Skeletal muscle satellite cell (primary cell): Measurements from ENCODE around the gene CLIP1.
"Not testable (repeated sequence)": the region's sequence is repeated elsewhere in the genome, so short reads cannot be mapped to it uniquely, and the experiment has no call there.

Experiments used
- H3K27me3 ChIP-seq: 2 replicates; pipeline ENCODE4 v1.7.0; 2013; ENCODE audit warnings: low read length; ENCODE audit not compliant: control insufficient read depth, insufficient read depth
- H3K36me3 ChIP-seq: 2 replicates; pipeline ENCODE4 v1.7.0; 2013; ENCODE audit warnings: mild to moderate bottlenecking, control low read depth, low read length; ENCODE audit not compliant: insufficient read depth
- H3K4me1 ChIP-seq: 2 replicates; pipeline ENCODE4 v1.7.0; 2013; ENCODE audit warnings: low read length; ENCODE audit not compliant: control insufficient read depth, insufficient read depth
- H3K4me2 ChIP-seq: 2 replicates; pipeline ENCODE4 v1.7.0; 2013; ENCODE audit warnings: mild to moderate bottlenecking, low read length
- H3K4me3 ChIP-seq: 2 replicates; pipeline ENCODE4 v1.7.0; 2013; ENCODE audit warnings: low read length
- H3K9ac ChIP-seq: 2 replicates; pipeline ENCODE4 v1.7.0; 2013; ENCODE audit warnings: mild to moderate bottlenecking, low read depth, low read length, moderate library complexity
- H3K9me3 ChIP-seq: replicated peaks from 2 replicates; pipeline ENCODE4 v1.7.0; 2013; ENCODE audit warnings: mild to moderate bottlenecking, control low read depth, low read length

Gene CLIP1

DNA sequence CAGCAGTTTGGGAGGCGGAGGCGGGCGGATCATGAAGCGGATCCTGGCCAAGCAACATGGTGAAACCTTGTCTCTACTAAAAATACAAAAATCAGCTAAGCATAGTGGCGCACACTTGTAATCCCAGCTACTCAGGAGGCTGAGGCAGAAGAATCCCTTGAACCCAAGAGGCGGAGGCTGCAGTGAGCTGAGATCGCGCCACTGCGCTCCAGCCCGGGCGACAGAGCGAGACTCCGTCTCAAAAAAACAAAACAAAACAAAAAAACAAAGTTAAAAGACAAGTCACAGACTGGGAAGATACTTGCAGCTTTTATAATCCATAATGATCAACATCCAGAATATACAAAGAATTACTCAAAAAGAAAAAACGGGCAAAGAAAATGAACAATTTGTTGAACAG is 161.7 kb downstream of the CLIP1 start:
- not testable (repeated sequence) for H3K4me3 ChIP-seq, H3K9me3 ChIP-seq, H3K4me2 ChIP-seq, H3K27me3 ChIP-seq, H3K9ac ChIP-seq, H3K4me1 ChIP-seq
- peaks cover 29% of the 10 kb centered on the region for H3K36me3 ChIP-seq

- H3K4me1 ChIP-seq, H3K27me3 ChIP-seq, H3K4me3 ChIP-seq, H3K4me2 ChIP-seq, H3K9ac ChIP-seq, H3K9me3 ChIP-seq: not testable (repeated sequence)
- H3K36me3 ChIP-seq = peaks cover 29% of the 10 kb centered on the region
These were observed 163.5 kb downstream of the CLIP1 start for GRCh38 chr12:122258939-122259338.

DNA sequence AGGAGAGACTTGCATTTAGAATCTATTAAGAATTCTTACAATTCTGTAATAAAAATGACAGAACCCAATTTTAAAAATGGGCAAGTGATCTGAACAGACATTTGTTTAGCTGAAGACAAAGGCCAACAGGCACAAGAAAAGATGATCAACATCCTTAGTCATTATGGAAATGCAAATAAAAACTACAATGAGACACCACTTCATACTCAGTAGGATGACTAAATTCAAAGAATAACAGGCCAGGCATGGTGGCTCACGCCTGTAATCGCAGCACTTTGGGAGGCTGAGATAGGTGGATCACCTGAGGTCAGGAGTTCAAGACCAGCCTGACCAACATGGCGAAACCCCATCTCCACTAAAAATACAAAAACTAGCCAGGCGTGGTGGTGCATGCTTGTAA is 164.0 kb downstream of the CLIP1 start:
- H3K9me3 ChIP-seq, H3K27me3 ChIP-seq, H3K4me1 ChIP-seq, H3K4me2 ChIP-seq, H3K4me3 ChIP-seq, H3K9ac ChIP-seq: not testable (repeated sequence)
- peaks cover 29% of the 10 kb centered on the region for H3K36me3 ChIP-seq

DNA sequence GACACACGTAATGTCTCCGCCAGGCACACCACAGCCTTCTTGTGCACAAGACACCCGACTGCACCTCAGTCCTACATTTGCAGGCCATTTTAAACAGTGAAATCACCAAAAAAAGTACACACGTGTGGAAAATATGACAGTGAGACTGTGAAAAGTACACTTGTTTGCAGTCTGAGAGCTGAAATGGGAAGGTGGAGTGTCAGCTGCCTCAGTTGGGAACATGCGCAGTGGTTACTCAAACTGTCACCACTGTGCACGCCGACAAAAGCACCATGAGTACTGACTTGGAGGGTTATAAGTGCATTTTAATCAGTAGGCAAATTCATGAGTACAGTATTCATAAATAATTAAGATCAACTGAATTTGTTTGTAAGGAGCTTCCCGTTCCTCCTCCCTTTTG is 171.9 kb downstream of the CLIP1 start:
- Histone ChIP-seq H3K4me3 (no peak overlapping the region), H3K4me2 (no peak overlapping the region), H3K36me3 (peaks cover 19% of the 10 kb centered on the region)

GRCh38 chr12:122250047-122250446 is 172.4 kb downstream of the CLIP1 start:
- H3K9me3 ChIP-seq = no peaks in the 10 kb centered on the region
- no peaks in the 10 kb centered on the region for H3K27me3 ChIP-seq
- no peak overlapping the region for H3K9ac ChIP-seq
- no peaks in the 10 kb centered on the region for H3K4me1 ChIP-seq
- H3K4me2 ChIP-seq = no peak overlapping the region
- H3K36me3 ChIP-seq = peaks cover 19% of the 10 kb centered on the region
- H3K4me3 ChIP-seq = no peak overlapping the region

More for the DNA sequence above, 171.9 kb downstream of the CLIP1 start:
- no peaks in the 10 kb centered on the region for H3K27me3 ChIP-seq
- H3K9ac ChIP-seq = no peak overlapping the region
- no peaks in the 10 kb centered on the region for H3K4me1 ChIP-seq
- H3K9me3 ChIP-seq = no peaks in the 10 kb centered on the region

DNA sequence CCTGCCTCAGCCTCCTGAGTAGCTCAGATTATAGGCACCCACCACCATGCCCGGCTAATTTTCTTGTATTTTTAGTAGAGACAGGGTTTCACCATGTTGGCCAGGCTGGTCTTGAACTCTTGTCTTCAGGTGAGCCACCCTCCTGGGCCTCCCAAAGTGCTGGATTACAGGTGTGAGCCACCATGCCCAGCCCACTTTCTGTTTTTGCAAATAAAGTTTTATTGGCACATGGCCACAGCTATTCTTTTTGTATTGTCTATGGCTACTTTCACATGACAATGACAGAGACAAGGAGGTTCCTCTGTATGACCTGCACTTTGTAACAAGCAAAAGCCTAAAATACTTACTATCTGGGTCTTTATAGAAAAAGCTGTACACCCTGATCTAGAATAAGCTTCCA is 176.9 kb downstream of the CLIP1 start:
- H3K27me3 ChIP-seq = no peaks in the 10 kb centered on the region
- H3K36me3 ChIP-seq = peaks cover 21% of the 10 kb centered on the region
- no peak overlapping the region for H3K4me3 ChIP-seq
- no peak overlapping the region for H3K9ac ChIP-seq
- H3K4me1 ChIP-seq = no peaks in the 10 kb centered on the region
- H3K9me3 ChIP-seq = no peaks in the 10 kb centered on the region
- no peak overlapping the region for H3K4me2 ChIP-seq

DNA sequence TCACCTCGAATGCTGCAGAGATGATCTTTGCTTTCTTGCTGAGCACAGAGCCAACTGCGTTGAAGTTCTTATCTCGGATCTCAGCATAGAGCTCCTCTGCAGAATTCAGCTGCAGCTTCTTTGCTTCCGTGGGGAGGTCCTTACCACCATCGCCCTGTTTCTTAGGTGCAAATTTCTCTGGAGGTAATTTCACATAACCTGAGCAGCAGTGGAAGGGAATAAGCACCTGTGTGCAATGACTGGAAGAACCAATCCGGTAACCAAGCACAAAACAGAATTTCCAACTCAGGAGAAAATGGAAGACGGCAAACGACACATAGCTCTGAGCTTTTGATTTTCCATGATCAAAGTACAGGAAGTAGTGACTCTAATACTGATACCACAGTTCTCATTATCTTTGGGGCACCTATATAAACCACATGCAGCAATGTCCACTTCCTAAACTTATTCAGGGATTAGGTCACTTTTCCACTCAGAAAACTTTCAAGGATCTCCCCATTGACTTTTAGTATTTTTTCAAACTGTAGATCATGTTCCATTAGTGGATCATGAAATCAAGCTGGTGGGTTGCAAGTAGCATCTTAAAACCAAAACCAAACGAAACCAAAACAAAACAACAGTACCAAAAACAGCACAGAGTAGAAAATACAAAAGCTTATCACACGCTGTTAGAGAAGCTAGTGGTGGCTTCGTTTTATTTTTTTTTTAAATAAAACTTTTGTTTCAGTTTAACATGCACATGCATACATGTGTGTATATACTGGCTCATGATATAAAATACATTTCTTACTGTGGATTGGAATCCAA is 177.7 kb downstream of the CLIP1 start:
- H3K9me3 ChIP-seq = no peaks in the 10 kb centered on the region
- H3K36me3 ChIP-seq = peaks cover 18% of the 10 kb centered on the region
- no peaks in the 10 kb centered on the region for H3K4me1 ChIP-seq
- H3K4me3 ChIP-seq = no peak overlapping the region
- no peak overlapping the region for H3K9ac ChIP-seq
- H3K4me2 ChIP-seq = no peak overlapping the region
- H3K27me3 ChIP-seq = no peaks in the 10 kb centered on the region

DNA sequence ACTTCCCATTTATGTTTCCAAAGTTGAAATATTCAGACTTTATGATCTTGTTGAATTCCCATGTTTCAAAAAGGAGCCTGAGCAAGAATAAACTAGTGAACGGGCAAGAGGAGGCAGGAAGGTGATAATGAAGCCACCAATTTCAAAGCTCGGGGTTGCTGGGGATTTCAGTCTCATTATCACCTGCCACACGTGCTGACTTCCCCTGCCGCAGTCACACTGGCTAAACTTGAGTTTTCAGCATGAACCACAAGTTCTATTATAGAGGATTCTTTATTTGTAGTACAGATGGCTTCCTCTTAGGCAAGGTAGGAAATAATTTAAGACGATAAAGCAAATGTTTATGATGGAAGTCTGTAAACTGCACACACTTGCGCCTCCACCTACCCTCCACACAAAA is 178.5 kb downstream of the CLIP1 start:
- Histone ChIP-seq H3K9me3 (no peaks in the 10 kb centered on the region), H3K4me1 (no peaks in the 10 kb centered on the region), H3K27me3 (no peaks in the 10 kb centered on the region), H3K4me2 (no peak overlapping the region), H3K9ac (no peak overlapping the region), H3K36me3 (peaks cover 11% of the 10 kb centered on the region), H3K4me3 (no peak overlapping the region)

GRCh38 chr12:122238861-122239260 is 183.6 kb downstream of the CLIP1 start:
- no peaks in the 10 kb centered on the region for H3K27me3 ChIP-seq
- no peaks in the 10 kb centered on the region for H3K9me3 ChIP-seq
- peaks cover 22% of the 10 kb centered on the region for H3K36me3 ChIP-seq

GRCh38 chr12:122235741-122236140 is 186.7 kb downstream of the CLIP1 start:
- no peak overlapping the region for H3K4me3 ChIP-seq
- H3K36me3 ChIP-seq = peaks cover 29% of the 10 kb centered on the region
- H3K4me2 ChIP-seq = no peak overlapping the region
- no peaks in the 10 kb centered on the region for H3K9me3 ChIP-seq
- no peak overlapping the region for H3K9ac ChIP-seq
- H3K27me3 ChIP-seq = no peaks in the 10 kb centered on the region
- no peaks in the 10 kb centered on the region for H3K4me1 ChIP-seq

More at GRCh38 chr12:122238861-122239260, 183.6 kb downstream of the CLIP1 start:
- H3K4me2 ChIP-seq = no peak overlapping the region
- no peaks in the 10 kb centered on the region for H3K4me1 ChIP-seq
- no peak overlapping the region for H3K9ac ChIP-seq
- H3K4me3 ChIP-seq = no peak overlapping the region

DNA sequence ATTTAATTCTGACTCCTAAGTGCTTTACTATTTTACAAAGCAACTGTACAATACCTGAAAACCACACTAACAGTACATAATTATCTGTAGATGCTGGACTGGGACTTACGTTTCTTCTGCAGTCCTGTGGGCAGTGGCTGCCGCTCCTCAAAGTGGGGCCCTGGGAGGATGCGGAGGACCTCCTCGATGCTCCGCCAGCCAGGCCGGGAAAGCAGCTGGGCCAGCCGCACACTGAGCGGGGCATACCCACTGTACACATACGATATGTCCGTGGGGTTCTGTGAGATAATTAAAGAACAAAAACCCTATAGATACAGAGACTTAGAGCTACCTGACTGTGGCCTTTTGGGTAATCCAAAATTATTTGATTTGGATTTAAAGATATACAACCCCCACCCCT is 189.8 kb downstream of the CLIP1 start:
- Histone ChIP-seq H3K4me3 (no peak overlapping the region), H3K4me2 (no peak overlapping the region), H3K27me3 (no peaks in the 10 kb centered on the region), H3K9me3 (no peaks in the 10 kb centered on the region), H3K4me1 (no peaks in the 10 kb centered on the region), H3K36me3 (peaks cover 30% of the 10 kb centered on the region), H3K9ac (no peak overlapping the region)

- Histone ChIP-seq H3K9me3 (no peaks in the 10 kb centered on the region), H3K4me3 (no peak overlapping the region), H3K36me3 (peaks cover 26% of the 10 kb centered on the region), H3K27me3 (no peaks in the 10 kb centered on the region), H3K4me1 (peaks cover 9% of the 10 kb centered on the region), H3K4me2 (no peak overlapping the region), H3K9ac (no peak overlapping the region)
These were observed 191.7 kb downstream of the CLIP1 start for GRCh38 chr12:122230798-122231197.
